H9 (cell line): ENCODE measurements around the gene PDE1C. TPM values are rescaled to one million over a fixed set of nuclear protein-coding genes. Genes with fewer than 3 reads are reported as not detected.

ENCODE experiments used
- DNase-seq: peaks from one replicate; pipeline ENCODE4 v3.0.0-alpha.2; 2017
- H2AFZ ChIP-seq: one replicate; pipeline ENCODE4 v1.6.1; 2013; ENCODE audit warnings: mild to moderate bottlenecking, low read length, control low read depth, moderate library complexity
- H2AK5ac ChIP-seq: 2 replicates; pipeline ENCODE4 v1.6.1; 2013; ENCODE audit warnings: low read length, control low read depth, mixed read lengths; ENCODE audit not compliant: insufficient read length
- H2BK120ac ChIP-seq: one replicate; pipeline ENCODE4 v1.6.1; 2013; ENCODE audit warnings: low read depth, mild to moderate bottlenecking, low read length, control low read depth, inconsistent platforms; ENCODE audit not compliant: poor library complexity, severe bottlenecking
- H2BK12ac ChIP-seq: 2 replicates; pipeline ENCODE4 v1.6.1; 2013; ENCODE audit warnings: low read length, control low read depth, mixed read lengths, low read depth; ENCODE audit not compliant: insufficient read length
- H2BK15ac ChIP-seq: 2 replicates; pipeline ENCODE4 v1.6.1; 2013; ENCODE audit warnings: low read depth, low read length, control low read depth
- H2BK20ac ChIP-seq: one replicate; pipeline ENCODE4 v1.6.1; 2013; ENCODE audit warnings: low read depth, mild to moderate bottlenecking, low read length, control low read depth, inconsistent platforms; ENCODE audit not compliant: poor library complexity, severe bottlenecking
- H2BK5ac ChIP-seq: 2 replicates; pipeline ENCODE4 v1.6.1; 2013; ENCODE audit warnings: low read length, control low read depth, mixed read lengths; ENCODE audit not compliant: insufficient read length
- H3K14ac ChIP-seq: 2 replicates; pipeline ENCODE4 v1.6.1; 2013; ENCODE audit warnings: low read length, control low read depth; ENCODE audit not compliant: insufficient read depth
- H3K18ac ChIP-seq: 2 replicates; pipeline ENCODE4 v1.6.1; 2013; ENCODE audit warnings: low read depth, mild to moderate bottlenecking, mixed read lengths, low read length, control low read depth; ENCODE audit not compliant: insufficient read length
- H3K23ac ChIP-seq: 2 replicates; pipeline ENCODE4 v1.6.1; 2013; ENCODE audit warnings: low read length, control low read depth, mixed read lengths, low read depth; ENCODE audit not compliant: insufficient read length
- H3K23me2 ChIP-seq: 2 replicates; pipeline ENCODE4 v1.6.1; 2013; ENCODE audit warnings: low read depth, mild to moderate bottlenecking, mixed read lengths, low read length, control low read depth; ENCODE audit not compliant: insufficient read length, poor library complexity, severe bottlenecking
- H3K27ac ChIP-seq: 2 replicates; pipeline ENCODE4 v1.5.1; 2013; ENCODE audit warnings: low read length, control low read depth, mixed read lengths, low read depth; ENCODE audit not compliant: insufficient read length
- H3K27me3 ChIP-seq: 2 replicates; pipeline ENCODE4 v1.6.1; 2013; ENCODE audit warnings: low read length, control low read depth, inconsistent platforms; ENCODE audit not compliant: insufficient read depth
- H3K4ac ChIP-seq: 2 replicates; pipeline ENCODE4 v1.6.1; 2013; ENCODE audit warnings: low read depth, mild to moderate bottlenecking, control low read depth, inconsistent platforms, low read length, moderate library complexity
- H3K4me1 ChIP-seq: 2 replicates; pipeline ENCODE4 v1.6.1; 2013; ENCODE audit warnings: low read length, control low read depth, inconsistent platforms; ENCODE audit not compliant: insufficient read depth
- H3K4me2 ChIP-seq: 2 replicates; pipeline ENCODE4 v1.6.1; 2013; ENCODE audit warnings: low read length, control low read depth, mixed read lengths; ENCODE audit not compliant: insufficient read length, insufficient read depth
- H3K56ac ChIP-seq: 2 replicates; pipeline ENCODE4 v1.6.1; 2013; ENCODE audit warnings: low read depth, mild to moderate bottlenecking, mixed read lengths, low read length, control low read depth; ENCODE audit not compliant: insufficient read length
- H3K79me1 ChIP-seq: 2 replicates; pipeline ENCODE4 v1.6.1; 2013; ENCODE audit warnings: low read depth, mild to moderate bottlenecking, moderate library complexity, low read length, control low read depth, inconsistent platforms; ENCODE audit not compliant: insufficient read depth, poor library complexity, severe bottlenecking
- H3K79me2 ChIP-seq: 2 replicates; pipeline ENCODE4 v1.6.1; 2013; ENCODE audit warnings: low read length, control low read depth, inconsistent platforms; ENCODE audit not compliant: insufficient read depth
- H3K9ac ChIP-seq: 2 replicates; pipeline ENCODE4 v1.6.1; 2013; ENCODE audit warnings: low read length, control low read depth, mixed read lengths; ENCODE audit not compliant: insufficient read length; ENCODE audit errors: extremely low read depth
- H3K9me3 ChIP-seq: one replicate; pipeline ENCODE4 v1.6.1; 2013; ENCODE audit warnings: low read depth, low read length, inconsistent platforms; ENCODE audit not compliant: control insufficient read depth
- H3T11ph ChIP-seq: one replicate; pipeline ENCODE4 v1.6.1; 2013; ENCODE audit warnings: mild to moderate bottlenecking, low read length, control low read depth, inconsistent platforms
- H4K20me1 ChIP-seq: one replicate; pipeline ENCODE4 v1.6.1; 2013; ENCODE audit not compliant: control insufficient read depth, insufficient read length, insufficient read depth
- H4K5ac ChIP-seq: 2 replicates; pipeline ENCODE4 v1.6.1; 2013; ENCODE audit warnings: low read depth, mild to moderate bottlenecking, mixed read lengths, low read length, control low read depth; ENCODE audit not compliant: insufficient read length
- H4K8ac ChIP-seq: replicated peaks from 2 replicates; pipeline ENCODE4 v1.6.1; 2013; ENCODE audit warnings: low read length, control low read depth, mixed read lengths, low read depth; ENCODE audit not compliant: insufficient read length
- H4K91ac ChIP-seq: 2 replicates; pipeline ENCODE4 v1.6.1; 2013; ENCODE audit warnings: low read depth, mild to moderate bottlenecking, moderate library complexity, mixed read lengths, low read length, control low read depth; ENCODE audit not compliant: insufficient read length
- H3K27ac Mint-ChIP-seq, 3 experiments: 2 replicates in 2 of 3; 3 replicates in 1 of 3; pipeline ENCODE4 v1.8.0; 2020 to 2021; ENCODE audit warnings: mixed read lengths in 3 of 3, mild to moderate bottlenecking in 1 of 3, moderate library complexity in 1 of 3
- H3K27me3 Mint-ChIP-seq: 2 replicates; pipeline ENCODE4 v1.8.0; 2021; ENCODE audit warnings: low read depth, mild to moderate bottlenecking, moderate library complexity, mixed read lengths
- H3K36me3 Mint-ChIP-seq, 3 experiments: 2 replicates in 2 of 3; 3 replicates in 1 of 3; pipeline ENCODE4 v1.8.0; 2020 to 2021; ENCODE audit warnings: low read depth in 3 of 3, mixed read lengths in 3 of 3; ENCODE audit not compliant: insufficient read depth in 1 of 3
- H3K4me1 Mint-ChIP-seq, 2 experiments: 2 replicates each; pipeline ENCODE4 v1.8.0; 2020; ENCODE audit warnings: mixed read lengths in 2 of 2
- H3K4me3 Mint-ChIP-seq, 2 experiments: 2 replicates in 1 of 2; 3 replicates in 1 of 2; pipeline ENCODE4 v1.8.0; 2020 to 2021; ENCODE audit warnings: mild to moderate bottlenecking in 2 of 2, mixed read lengths in 2 of 2, moderate library complexity in 1 of 2
- H3K9me3 Mint-ChIP-seq, 2 experiments: 2 replicates in 1 of 2; 3 replicates in 1 of 2; pipeline ENCODE4 v1.8.0; 2020; ENCODE audit warnings: mild to moderate bottlenecking in 2 of 2, mixed read lengths in 2 of 2, moderate library complexity in 1 of 2
- WGBS: extraction: QIAGEN DNeasy Blood & Tissue Kit; methylation state at CpG from one replicate; pipeline ENCODE4 v1.1.7; 2013; ENCODE audit warnings: missing lambda C conversion rate, low lambda C conversion rate, mixed read lengths; ENCODE audit not compliant: insufficient read length; ENCODE audit errors: extremely low coverage; 5-methylcytosine and 5-hydroxymethylcytosine counted together
- total RNA-seq: library from RNA; stranded (reverse); gene quantifications from 2 replicates; pipeline ENCODE4 v1.2.1, GENCODE V29; 2021
- TF ChIP-seq, protein P1 (sequence below): fragments of 200-600 bp; sonication (generic); conservative IDR thresholded peaks from 3 replicates; pipeline ENCODE4 v1.8.0; 2021; ENCODE audit warnings: antibody characterized with exemption, mild to moderate bottlenecking

The PDE1C gene
- total RNA-seq, 1 experiment from 2014 or later: 0.17 TPM

GRCh38 chr7:32119790-32120196, 49.6 kb upstream of the PDE1C start:
- no peaks in the 10 kb centered on the region for H4K20me1 ChIP-seq
- no peak overlapping the region for H3K27ac Mint-ChIP-seq

More at GRCh38 chr7:32119790-32120196, 49.6 kb upstream of the PDE1C start:
- H3K23ac ChIP-seq: no peak overlapping the region
- H3K4me2 ChIP-seq: no peak overlapping the region
- no CpG with 5 or more reads among the region's 8 CpGs for WGBS
- no peaks in the 10 kb centered on the region for H3K27me3 ChIP-seq
- no peak overlapping the region for H2BK5ac ChIP-seq
- no peak overlapping the region for H3K14ac ChIP-seq
- H3K56ac ChIP-seq: no peak overlapping the region
- no peaks in the 10 kb centered on the region for H3K23me2 ChIP-seq
- H2AFZ ChIP-seq: no peak overlapping the region
- Mint-ChIP-seq H3K4me3 (no peak overlapping the region), H3K36me3 (peaks cover 0 to 10% (median 0%) of the 10 kb centered on the region in 3 experiments; a peak in 3 of 7 replicates), H3K4me1 (peaks cover 15 to 21% of the 10 kb centered on the region in 2 experiments), H3K9me3 (peaks cover 14% of the 10 kb centered on the region in 2 experiments), H3K27me3 (peaks cover 30% of the 10 kb centered on the region)
- H3T11ph ChIP-seq: no peak overlapping the region
- H2BK120ac ChIP-seq: no peak overlapping the region
- H2AK5ac ChIP-seq: no peak overlapping the region
- H3K27ac ChIP-seq: no peak overlapping the region
- TF ChIP-seq, protein P1, sequence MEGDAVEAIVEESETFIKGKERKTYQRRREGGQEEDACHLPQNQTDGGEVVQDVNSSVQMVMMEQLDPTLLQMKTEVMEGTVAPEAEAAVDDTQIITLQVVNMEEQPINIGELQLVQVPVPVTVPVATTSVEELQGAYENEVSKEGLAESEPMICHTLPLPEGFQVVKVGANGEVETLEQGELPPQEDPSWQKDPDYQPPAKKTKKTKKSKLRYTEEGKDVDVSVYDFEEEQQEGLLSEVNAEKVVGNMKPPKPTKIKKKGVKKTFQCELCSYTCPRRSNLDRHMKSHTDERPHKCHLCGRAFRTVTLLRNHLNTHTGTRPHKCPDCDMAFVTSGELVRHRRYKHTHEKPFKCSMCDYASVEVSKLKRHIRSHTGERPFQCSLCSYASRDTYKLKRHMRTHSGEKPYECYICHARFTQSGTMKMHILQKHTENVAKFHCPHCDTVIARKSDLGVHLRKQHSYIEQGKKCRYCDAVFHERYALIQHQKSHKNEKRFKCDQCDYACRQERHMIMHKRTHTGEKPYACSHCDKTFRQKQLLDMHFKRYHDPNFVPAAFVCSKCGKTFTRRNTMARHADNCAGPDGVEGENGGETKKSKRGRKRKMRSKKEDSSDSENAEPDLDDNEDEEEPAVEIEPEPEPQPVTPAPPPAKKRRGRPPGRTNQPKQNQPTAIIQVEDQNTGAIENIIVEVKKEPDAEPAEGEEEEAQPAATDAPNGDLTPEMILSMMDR: no peak
- no peak overlapping the region for H4K8ac ChIP-seq
- H2BK20ac ChIP-seq: no peak overlapping the region
- no peak overlapping the region for H3K9ac ChIP-seq
- no peak overlapping the region for H2BK15ac ChIP-seq
- H3K79me1 ChIP-seq: no peaks in the 10 kb centered on the region
- H4K5ac ChIP-seq: no peak overlapping the region
- no peaks in the 10 kb centered on the region for H3K79me2 ChIP-seq
- peak; percentile 36 for DNase-seq
- no peak overlapping the region for H4K91ac ChIP-seq
- H3K18ac ChIP-seq: no peak overlapping the region
- H3K4ac ChIP-seq: no peak overlapping the region
- H3K9me3 ChIP-seq: no peaks in the 10 kb centered on the region
- H2BK12ac ChIP-seq: no peak overlapping the region
- no peaks in the 10 kb centered on the region for H3K4me1 ChIP-seq
